GM19351 (cell line): Measurements from ENCODE around the gene DRD2.

Source experiments
- ATAC-seq: cut with Tn5 transposase; IDR thresholded peaks from one replicate; pipeline ENCODE4 v1.9.1; 2021; ENCODE audit warnings: mild to moderate bottlenecking, moderate library complexity; ENCODE audit not compliant: unreplicated experiment

DRD2 gene

DNA sequence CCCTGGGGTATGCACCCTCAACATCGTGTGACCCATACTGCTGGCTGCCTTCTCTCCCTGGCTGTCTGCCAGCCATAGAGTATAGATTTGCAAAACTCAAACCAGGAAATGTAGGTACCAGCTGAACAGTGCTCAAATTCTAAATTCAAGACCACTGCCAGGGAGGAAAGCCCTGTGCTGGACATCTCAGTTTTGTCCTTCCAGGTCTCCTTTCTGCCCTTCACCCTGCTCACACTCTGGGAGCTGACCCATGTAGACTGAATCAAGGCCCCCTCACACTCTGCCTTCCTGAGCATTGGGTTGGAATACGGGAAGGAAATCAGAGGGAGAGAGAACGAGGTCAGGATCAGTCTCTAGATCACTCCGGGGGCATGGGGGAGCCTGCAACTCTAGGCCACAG, 12.4 kb upstream of the DRD2 start:
- ATAC-seq = no peak

DNA sequence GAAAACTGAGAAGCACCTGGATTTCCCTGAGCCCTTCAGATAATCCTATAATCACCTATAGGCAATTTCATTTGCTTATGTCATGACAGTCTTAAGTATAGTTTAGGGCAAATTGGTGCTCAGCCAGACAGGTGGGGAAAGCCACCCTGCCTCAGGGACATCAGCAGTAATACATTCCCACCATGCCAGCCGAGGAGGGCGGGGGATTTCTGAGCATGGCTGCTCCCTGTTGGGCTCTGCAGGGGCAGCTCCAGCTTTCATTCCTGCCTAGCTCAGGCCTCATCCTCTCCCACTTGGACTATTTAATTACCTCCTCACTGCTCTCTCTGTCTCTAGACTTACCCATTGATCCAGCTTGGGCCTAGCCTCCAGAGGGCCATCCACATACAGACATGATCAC, 9.0 kb upstream of the DRD2 start:
- ATAC-seq = no peak

DNA sequence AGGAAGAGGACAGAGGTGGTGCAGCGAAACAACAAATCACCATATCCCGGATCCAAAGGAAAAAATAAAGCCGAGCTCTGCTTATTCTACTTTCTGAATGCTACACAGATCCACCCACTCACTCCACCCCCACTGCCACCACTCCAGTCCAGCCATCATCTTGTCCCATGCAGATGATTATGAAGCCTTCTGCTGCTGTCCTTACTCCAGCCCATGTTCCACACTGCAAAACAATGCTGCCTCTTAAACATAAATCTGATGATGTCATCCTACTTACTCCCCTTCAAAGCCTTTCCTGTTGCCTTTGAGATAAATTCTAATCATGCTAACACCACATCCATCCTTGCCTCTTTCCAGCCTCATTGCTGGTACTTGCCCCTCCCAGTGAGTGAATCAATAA, 6.5 kb upstream of the DRD2 start:
- ATAC-seq = no peak

DNA sequence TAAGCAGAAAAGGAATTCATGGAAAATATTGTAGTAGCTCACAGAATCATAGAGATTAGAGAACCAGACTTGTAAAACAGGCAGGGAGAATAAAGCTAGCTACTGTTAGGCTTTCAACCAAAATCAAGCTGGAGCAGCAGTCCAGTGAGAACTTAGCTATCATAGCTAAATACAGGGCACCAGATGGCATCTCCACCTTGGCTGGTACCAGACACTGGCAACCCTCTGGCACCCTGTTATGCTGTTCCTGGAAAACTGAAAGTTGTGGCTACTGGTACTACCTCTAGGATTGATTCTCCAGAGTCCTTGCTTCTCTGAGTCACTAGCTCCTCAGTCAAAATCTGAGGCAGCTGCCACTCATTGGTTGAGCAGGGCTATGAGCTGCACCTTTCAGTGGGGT, 6.0 kb upstream of the DRD2 start:
- no peak for ATAC-seq

DNA sequence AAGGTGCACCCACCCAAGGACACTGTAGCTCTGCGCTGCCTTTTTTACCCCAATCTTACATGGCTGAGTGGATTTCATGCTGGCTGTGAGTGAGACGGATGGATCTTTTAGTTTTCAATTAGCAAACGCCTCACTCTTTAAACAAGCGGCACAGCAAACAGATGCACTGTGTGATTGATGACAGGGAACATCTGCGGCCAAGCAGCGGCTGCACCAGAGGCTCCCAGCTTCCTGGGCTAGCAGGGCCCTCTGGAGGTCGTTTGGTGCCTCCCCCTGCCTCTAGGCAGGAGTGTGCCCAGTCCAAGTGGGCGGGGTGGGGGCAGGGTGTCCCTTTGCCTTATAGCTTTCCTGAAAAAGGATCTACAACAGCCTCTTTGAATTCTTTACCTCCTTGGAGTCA, 2.1 kb upstream of the DRD2 start:
- ATAC-seq = no peak

DNA sequence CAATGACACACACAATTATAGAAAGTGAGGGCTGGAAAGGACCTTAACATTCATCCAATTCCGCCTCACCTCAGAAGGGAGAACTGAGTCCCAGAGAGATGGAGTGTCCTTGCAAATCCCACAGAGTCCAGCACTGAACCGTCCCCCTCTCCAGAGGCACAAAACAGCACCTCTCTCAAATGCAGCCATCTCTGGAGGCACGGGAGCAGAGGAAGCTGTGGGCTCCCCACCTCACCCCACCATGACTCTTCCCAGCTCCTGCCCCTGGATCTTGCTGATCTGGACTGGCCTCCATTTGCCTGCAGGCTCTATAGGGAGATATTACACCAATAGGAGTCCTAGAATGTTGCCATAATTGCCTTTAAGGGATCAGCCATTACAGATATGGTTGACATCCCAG, 1.4 kb upstream of the DRD2 start:
- ATAC-seq = no peak

DNA sequence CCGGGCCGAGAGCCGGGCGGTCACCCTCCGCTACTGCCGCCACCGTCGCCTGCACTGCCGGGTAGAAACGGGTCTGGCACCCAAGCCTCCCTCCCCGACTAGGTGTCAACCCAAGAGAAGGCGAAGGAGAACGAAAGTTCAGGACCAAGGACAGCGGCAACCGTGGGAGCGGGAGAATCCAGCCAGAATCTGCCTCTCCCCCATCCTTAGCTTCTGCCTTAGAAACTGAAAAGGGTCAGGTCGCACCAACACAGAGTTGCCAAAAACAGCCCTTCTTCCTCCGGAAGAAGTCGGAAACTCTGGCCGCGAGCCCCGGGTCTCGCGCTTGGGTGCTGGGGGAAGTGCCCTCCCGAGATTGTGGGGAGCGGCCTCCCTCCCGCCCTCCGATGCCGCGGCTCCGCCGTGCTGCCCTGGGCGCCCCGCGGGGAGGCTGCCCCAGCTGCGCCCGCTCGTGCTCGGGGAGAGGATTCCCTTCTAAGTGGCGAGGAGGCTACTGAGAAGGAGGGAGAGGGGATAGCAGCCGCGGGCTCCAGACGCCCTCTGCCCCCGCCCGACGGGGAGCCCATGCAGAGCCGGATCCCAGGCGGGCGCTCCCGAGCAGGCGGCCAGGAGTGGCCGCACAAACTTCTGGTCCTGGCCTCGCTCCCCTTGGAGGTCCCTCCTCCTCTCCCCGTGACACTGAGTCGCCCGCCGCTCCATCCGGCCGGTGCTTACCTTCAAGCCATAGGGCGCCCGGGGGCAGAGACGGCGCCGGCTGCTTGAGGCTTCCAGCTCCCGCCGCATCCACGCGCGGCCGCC, 637 bp downstream of the DRD2 start:
- no peak for ATAC-seq

DNA sequence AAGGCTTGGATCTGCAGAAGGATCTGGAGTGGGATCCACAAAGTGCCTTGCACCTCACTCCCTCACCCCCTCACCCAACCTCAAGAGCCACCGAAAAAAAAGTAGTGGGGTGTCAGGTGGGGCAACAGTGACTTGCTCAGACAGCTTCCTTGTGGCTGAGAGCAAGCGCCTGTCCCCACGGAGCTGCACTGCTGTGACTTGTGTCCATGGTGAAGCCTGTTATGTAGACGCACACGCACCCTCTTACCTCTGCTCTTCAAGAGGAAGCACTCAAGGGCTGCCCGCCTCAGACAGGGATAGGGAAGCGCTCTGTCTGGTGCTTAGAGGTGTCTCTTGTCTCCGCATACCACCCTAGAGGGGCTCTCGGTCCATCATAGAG, 1.2 kb downstream of the DRD2 start:
- ATAC-seq = no peak

DNA sequence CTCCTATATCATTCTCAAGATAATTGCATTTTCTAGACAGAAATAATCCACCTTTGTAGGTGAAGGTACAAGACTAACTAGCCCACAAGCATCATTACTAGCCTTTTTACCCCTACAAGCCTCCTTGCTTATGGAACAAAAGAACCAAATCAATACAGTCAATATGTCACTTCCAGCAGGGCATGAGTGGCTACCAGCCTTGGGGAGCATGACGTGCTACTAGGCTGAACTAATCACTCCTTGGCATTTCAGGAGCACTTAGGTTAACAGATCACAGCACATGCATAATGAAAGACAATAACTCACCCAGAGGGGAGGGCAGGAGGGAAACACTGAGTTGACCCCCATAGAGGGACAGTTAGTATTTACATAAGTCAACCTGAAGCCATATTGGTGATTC, 2.7 kb downstream of the DRD2 start:
- ATAC-seq = no peak

DNA sequence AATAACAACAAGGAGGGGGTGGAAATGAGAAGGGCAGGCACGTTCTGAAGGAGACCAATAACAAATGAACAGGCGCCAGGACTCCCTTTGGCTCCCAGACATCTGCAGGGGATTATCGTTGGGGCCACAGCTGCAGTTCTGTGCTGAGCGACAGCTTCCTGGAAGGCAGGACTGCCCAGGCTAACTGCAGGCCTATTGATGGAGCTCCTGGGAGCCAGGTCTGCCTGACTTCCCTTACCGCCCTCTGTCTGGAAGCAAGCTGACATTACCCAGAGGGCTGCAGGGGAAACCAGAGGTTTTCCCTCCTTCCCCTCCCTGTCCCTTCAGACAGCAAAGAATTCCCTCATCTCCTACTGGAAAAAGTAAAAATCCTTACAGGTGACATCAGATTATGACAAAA, 5.0 kb downstream of the DRD2 start:
- ATAC-seq = no peak

DNA sequence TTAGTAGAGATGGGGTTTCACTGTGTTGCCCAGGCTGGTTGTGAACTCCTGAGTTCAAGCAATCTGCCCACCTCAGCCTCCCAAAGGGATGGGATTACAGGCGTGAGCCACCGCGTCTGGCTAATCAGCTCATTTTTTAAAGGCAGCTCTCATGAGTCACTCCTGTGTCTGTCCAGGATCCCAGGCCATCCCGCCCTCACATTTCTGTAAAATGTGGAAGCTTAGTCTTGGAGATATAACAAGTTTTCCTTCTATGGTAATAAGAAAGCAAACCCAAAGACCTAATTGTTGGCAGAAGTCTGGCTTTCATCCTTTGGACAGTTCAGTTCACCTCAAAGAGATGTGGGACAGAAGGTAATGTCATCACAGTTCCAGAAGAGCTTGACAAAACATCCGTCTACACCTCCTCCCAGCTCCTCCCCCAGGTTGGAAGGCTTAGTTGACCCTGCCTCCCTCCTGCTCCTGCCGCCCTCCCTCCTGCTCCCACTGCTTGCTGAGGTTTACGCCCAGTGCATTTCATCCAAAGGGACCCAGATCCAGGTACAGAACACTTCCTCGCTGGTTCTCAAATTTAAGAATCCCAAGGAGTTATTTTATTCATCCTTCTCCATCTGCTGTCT, 6.4 kb downstream of the DRD2 start:
- no peak for ATAC-seq

DNA sequence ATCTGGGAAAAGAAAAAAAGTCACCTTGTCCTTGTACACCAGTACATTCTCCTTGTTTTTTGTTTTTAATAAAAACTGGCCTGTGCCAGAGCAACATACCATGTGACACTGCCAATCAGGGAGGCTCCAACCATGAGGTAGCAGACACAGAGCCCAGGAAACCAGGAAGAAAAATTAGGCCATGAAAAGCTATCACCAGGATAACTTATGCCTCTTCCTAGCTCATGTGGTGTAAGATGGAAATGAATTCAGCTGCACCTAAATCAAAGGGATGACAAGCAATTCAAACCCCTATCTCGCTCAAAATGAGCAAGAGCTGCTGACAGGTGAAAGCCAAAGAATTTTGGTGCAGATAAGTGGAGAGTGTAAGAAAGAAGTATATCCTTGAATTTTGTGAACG, 7.7 kb downstream of the DRD2 start:
- no peak for ATAC-seq

DNA sequence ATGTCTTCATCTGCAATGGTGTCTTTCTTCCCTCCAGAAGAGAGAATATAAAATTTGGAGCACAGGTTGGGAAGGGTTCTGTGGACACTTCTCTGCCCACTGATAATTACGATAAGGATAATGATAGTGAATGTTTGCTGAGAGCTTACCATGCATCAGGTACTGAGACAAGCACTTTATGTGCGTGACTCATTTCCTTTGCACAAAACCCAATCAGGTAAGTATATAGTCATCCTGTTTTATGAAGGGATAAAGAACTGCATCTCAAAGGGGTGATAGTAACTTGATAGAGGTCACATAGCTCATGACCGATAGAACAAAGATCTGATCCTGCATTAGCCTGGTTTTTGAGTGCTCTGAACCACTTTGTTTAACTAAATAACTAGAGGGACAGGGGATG, 9.4 kb downstream of the DRD2 start:
- ATAC-seq = no peak

DNA sequence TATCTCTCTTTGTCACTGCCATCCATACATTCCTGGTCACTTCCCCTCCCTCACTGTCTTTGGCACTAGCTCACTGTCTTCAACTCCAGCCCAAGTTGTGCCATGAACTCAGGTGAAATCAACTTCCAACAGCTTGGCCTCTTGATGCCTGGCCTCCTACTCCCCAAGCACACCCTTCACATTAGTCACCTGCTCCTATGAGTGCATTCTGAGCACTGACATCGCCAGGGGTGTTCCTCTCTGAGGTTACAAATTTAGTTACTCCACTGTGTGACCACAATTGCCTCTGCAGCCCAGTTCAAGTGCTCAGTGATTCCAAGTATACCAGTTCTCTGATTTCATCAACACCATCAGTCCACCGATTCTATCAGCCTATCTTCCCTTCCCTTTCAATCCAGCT, 10.8 kb downstream of the DRD2 start:
- ATAC-seq = no peak

DNA sequence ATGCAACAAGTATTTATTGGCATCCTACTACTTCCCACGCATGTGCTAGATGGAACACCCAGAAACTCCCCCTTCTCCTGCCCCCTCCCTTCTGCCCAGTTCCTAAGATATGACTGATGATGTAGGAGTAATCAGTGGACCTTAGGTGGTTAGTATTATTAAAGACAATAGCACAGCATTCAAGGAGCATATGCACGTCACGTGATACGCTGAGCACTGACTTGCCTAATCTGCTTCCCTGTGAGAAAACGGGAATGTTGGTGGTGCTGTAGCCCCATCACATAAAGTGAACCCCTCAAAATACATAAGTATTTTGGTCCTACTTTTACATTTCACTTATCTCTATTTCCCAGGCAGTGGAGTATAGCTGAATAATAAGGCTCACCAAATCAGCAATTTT, 12.4 kb downstream of the DRD2 start:
- ATAC-seq = no peak

DNA sequence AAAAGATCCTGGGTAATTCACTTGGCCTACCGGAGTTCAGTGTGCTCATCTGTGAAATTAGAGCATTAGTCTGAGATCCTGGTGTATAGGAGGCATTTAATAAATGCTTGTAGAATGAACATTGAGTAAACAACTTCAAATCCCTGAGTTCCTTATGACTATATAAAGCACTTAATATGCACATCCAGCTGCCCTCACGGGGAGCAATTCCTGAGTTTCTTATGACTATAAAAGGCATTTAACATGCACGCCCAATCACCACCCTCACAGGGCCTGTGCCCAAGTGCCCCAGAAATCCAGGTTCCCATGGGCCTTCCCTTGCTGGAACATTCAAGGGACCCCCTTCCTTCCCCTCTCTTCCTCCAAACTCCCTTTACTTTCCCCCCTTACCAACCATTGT, 13.6 kb downstream of the DRD2 start:
- no peak for ATAC-seq

DNA sequence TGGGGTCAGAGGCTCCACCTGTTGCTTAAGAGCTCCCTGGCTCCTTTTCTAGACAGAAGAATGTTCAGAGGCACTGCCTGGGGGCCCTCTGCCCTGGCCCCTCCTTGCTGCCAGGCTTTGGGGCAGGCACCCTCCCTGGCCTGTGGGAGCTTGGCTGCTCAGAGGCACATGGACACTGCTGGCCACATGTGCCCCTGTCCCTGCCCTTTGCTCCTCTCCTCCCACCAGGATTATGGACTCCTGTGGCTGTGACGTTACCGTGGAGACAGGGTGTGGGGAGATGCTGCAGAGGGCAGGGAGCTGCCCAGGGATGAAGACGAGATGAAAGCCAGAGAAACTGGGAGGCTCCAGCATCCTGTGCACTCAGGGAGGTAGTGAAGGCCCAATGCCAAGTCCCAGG, 14.7 kb downstream of the DRD2 start:
- ATAC-seq = no peak

DNA sequence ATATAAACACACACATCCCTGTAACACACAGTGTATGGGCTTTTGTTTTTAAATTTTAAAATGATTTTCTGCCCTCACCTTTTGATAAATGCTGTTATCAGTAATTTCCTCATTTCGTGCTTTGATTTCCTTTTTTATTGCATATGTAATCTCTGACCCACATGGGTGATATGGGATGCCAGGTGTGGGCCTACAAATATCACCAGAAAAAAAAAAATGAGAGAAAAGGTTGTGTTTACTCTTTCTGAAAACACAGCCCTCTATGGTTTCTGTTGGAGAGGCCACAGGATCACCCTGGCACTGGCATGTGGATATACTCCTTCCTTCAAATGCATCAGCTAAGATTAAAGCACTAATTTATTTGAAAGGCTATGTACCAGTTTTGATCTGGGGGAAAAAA, 17.0 kb downstream of the DRD2 start:
- no peak for ATAC-seq

DNA sequence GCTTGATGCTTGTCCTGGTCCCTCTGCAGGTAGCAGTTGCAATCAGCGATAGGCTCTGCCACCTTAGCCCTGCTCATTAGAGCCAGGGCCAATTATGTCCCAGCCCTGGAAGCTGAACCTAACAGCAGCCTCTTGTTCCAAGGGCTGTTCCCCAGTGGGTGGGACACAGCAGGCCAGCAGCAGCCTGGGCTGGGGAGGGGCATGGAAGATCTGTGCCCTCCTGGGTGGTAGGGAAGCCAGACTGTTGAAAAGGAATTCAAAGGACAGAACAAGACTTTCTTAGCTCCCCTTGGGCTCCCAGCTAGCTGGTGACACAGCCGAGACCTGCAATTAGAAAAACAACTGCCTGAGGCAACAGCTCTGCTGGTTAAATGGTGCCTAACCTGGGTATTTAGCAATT, 17.4 kb downstream of the DRD2 start:
- ATAC-seq = no peak

DNA sequence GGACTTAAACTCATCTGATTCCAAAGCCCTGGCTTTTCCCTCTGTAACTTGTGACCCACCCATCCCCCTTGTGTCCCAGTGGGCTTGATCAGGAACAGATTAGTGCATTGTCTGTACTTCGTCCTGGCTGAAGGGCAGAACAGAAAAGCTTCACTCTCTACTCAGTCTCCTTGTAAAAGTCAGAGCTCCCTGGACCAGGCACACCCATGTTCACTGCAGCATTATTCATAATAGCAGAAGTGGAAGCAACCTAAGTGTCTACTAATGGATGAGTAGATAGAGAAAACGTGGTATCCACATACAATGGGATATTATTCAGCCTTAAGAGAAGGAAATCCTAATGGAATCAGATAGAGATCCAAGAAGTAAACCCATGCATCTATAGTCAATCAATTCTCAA, 20.7 kb downstream of the DRD2 start:
- ATAC-seq = no peak

DNA sequence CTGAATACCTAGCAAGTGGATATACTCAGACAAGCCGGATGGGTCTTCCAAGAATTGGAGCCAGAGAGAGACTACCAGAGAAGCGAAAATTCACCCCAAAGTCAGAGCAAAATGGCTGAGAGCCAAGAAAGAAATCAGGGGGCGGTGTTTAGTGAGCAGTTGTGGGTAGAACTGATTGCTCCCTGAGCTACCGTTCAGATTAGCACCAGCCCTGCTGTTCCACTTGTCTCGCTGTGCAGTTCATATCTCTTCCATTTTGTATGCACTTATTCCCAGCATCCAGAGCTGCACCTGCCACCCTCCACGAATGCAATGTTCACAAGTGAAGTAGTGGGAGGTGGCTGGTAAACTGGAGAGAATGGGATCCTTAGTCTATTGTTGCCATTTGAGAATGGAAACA, 25.5 kb downstream of the DRD2 start:
- ATAC-seq = no peak

DNA sequence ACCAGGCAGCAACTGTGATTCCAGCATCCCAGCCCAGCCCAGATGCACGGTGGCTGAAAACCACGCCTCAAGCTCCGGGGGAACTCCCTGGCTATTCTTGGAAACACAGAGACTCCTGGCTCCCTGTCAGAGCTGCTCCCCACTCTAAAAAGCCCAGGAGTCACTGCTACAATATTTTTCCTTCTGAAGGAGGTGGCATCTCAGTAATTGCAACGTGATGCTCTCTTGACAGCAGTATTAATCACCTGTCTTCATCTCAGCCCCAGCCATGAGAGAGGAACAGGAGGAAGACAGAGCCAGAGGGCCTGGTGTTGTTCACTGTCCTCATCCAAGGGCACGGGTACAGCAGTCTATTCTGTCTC, 26.9 kb downstream of the DRD2 start:
- no peak for ATAC-seq
